ENCODE data around the gene HSPB6.

Gene HSPB6

GRCh38 chr19:35716801-35717664 lies 39.8 kb downstream of the HSPB6 start:
- DNase-seq (ENCODE audit: low spot score) = peak; percentile 97

GRCh38 chr19:35715981-35716800 lies 40.6 kb downstream of the HSPB6 start:
- DNase-seq (ENCODE audit: low spot score) = peak; percentile 86

- no peak for DNase-seq (ENCODE audit: low spot score)
Measured at GRCh38 chr19:35715355-35715809, 41.4 kb downstream of the HSPB6 start.

GRCh38 chr19:35714601-35715354 lies 42.1 kb downstream of the HSPB6 start:
- DNase-seq (ENCODE audit: low spot score) = no peak

GRCh38 chr19:35713904-35714495 lies 42.8 kb downstream of the HSPB6 start:
- no peak for DNase-seq (ENCODE audit: low spot score)

GRCh38 chr19:35713506-35713850 lies 43.4 kb downstream of the HSPB6 start:
- DNase-seq (ENCODE audit: low spot score) = no peak

- DNase-seq (ENCODE audit: low spot score) = no peak
Measured at GRCh38 chr19:35712567-35713505, 44.0 kb downstream of the HSPB6 start.

- DNase-seq (ENCODE audit: low spot score) = no peak
Measured at GRCh38 chr19:35710784-35711723, 45.8 kb downstream of the HSPB6 start.

GRCh38 chr19:35708391-35708790 lies 48.4 kb downstream of the HSPB6 start:
- no peak for DNase-seq (ENCODE audit: low spot score)
